GM12878 (cell line): Measurements from ENCODE around the gene CD300A. TPM values are rescaled to one million over a fixed set of nuclear protein-coding genes. Genes with fewer than 3 reads are reported as not detected.

Source experiments
- ATAC-seq: fragments of 200-7000 bp; cut with Tn5 transposase; 3 replicates; pipeline ENCODE4 v1.9.1; 2020; ENCODE audit warnings: mild to moderate bottlenecking, moderate library complexity
- BruUV-seq: library from RNA; stranded (reverse); fragments of 400-500 nt; replicated peaks from 2 replicates; lab custom pipeline; 2021; lab: Mats Ljungman, UMichigan
- CTCF ChIA-PET: fragments of 300-600 bp; sonication (Branson Sonifier 250); formaldehyde crosslinking; extraction: SDS; loops from one replicate; lab custom pipeline; 2021; ENCODE audit warnings: inconsistent platforms; lab: Yijun Ruan, JAX
- POLR2A ChIA-PET: fragments of 350-600 bp; formaldehyde crosslinking; extraction: SDS; loops from one replicate; lab custom pipeline; 2021; ENCODE audit warnings: inconsistent platforms; lab: Charles Lee
- RAD21 ChIA-PET: fragments of 300-600 bp; sonication (Branson Sonifier 250); formaldehyde crosslinking; loops from one replicate; lab custom pipeline; 2023; ENCODE audit warnings: antibody characterized with exemption; ENCODE audit not compliant: unreplicated experiment; lab: Charles Lee
- SMC1A ChIA-PET: fragments of 300-600 bp; sonication (Branson Sonifier 250); formaldehyde crosslinking; loops from one replicate; lab custom pipeline; 2023; ENCODE audit not compliant: unreplicated experiment, uncharacterized antibody; lab: Charles Lee
- DNase-seq: peaks from one replicate; pipeline ENCODE4 v3.0.0-alpha.2; 2011; ENCODE audit warnings: low read depth, low spot score
- FAIRE-seq: peaks from 3 replicates; lab custom pipeline; 2011; peaks lifted over from hg19 to GRCh38; lab: Jason Lieb, UNC
- H2AFZ ChIP-seq: 2 replicates; pipeline ENCODE4 v1.6.0; 2011; ENCODE audit warnings: low read depth, low read length, control low read depth; ENCODE audit not compliant: control insufficient read depth
- H3K27ac ChIP-seq: 2 replicates; pipeline ENCODE4 v1.5.1; 2011; ENCODE audit warnings: control low read depth; ENCODE audit not compliant: control insufficient read depth, insufficient read depth
- H3K27me3 ChIP-seq, 2 experiments: replicated peaks in 1 of 2; 2 replicates each; pipeline versions ENCODE4 v1.6.0 to v1.6.1; 2011; ENCODE audit warnings: low read length in 1 of 2; ENCODE audit not compliant: control insufficient read depth in 2 of 2, insufficient read depth in 2 of 2
- H3K36me3 ChIP-seq, 2 experiments: 2 replicates each; pipeline ENCODE4 v1.5.1; 2011; ENCODE audit warnings: low read length in 1 of 2; ENCODE audit not compliant: control insufficient read depth in 2 of 2, insufficient read depth in 2 of 2
- H3K4me1 ChIP-seq: 2 replicates; pipeline ENCODE4 v1.6.1; 2011; ENCODE audit warnings: mild to moderate bottlenecking, low read length, moderate library complexity, mixed read lengths; ENCODE audit not compliant: control insufficient read depth, insufficient read depth
- H3K4me2 ChIP-seq: 2 replicates; pipeline ENCODE4 v1.6.0; 2011; ENCODE audit warnings: control low read depth; ENCODE audit not compliant: control insufficient read depth, insufficient read depth
- H3K4me3 ChIP-seq: fragments of 200-600 bp; sonication (generic); 2 replicates; pipeline ENCODE4 v1.5.1; 2016
- H3K79me2 ChIP-seq: 2 replicates; pipeline ENCODE4 v1.6.0; 2011; ENCODE audit warnings: low read length; ENCODE audit not compliant: control insufficient read depth, insufficient read depth
- H3K9ac ChIP-seq: 2 replicates; pipeline ENCODE4 v1.8.0; 2011; ENCODE audit warnings: low read length, control low read depth, mixed read lengths; ENCODE audit not compliant: control insufficient read depth, insufficient read depth
- H3K9me3 ChIP-seq: replicated peaks from 3 replicates; pipeline ENCODE4 v1.5.1; 2011; ENCODE audit warnings: mild to moderate bottlenecking, low read length; ENCODE audit not compliant: control insufficient read depth, insufficient read depth
- H4K20me1 ChIP-seq: 2 replicates; pipeline ENCODE4 v1.6.0; 2011; ENCODE audit not compliant: control insufficient read depth, insufficient read depth
- NRF1 ChIP-seq: conservative IDR thresholded peaks from 2 replicates; pipeline ENCODE4 v1.6.1; 2011; ENCODE audit warnings: mild to moderate bottlenecking, low read depth, low read length, improper control_type of control experiment
- SMAD5 ChIP-seq: IDR thresholded peaks from 2 replicates; pipeline ENCODE4 v1.6.1; 2016; ENCODE audit warnings: antibody characterized with exemption, low read depth
- WGBS: methylation state at CpG from one replicate; pipeline ENCODE4 v1.1.6; 2016; ENCODE audit warnings: low lambda C conversion rate; ENCODE audit not compliant: insufficient replicate concordance, insufficient coverage; ENCODE audit errors: missing lambda C conversion rate; 5-methylcytosine and 5-hydroxymethylcytosine counted together
- in situ Hi-C: fragments of 300-500 bp; cut with MboI; formaldehyde crosslinking; loops from 9 replicates; pipeline ENCODE4 v1.14.3; 2018; ENCODE audit warnings: mixed read lengths
- intact Hi-C: fragments of 100-400 bp; cut with micrococcal nuclease; formaldehyde crosslinking; loops from one replicate; pipeline ENCODE4 v1.14.2; 2022; ENCODE audit not compliant: unreplicated experiment
- polyA plus RNA-seq, 11 experiments: library from polyadenylated mRNA; depleted of rRNA in 4 of 11; unstranded in 6 of 11; stranded (reverse) in 5 of 11; fragments of >200 nt; fragmentation: Nextera tagmentation in 4 of 11; fragmentation: Illumina TruSeq in 1 of 11; extraction: Ambion mirVana in 4 of 11; extraction: Trizol in 1 of 11; gene quantifications; 1 replicate in 1 of 11; 2 replicates in 10 of 11; pipeline versions ENCODE4 v1.2.1 to v1.2.3, GENCODE V29; 2011 to 2016; ENCODE audit warnings: inconsistent platforms in 2 of 11, missing spikeins in 2 of 11, low read depth in 1 of 11
- total RNA-seq, 4 experiments: library from RNA; depleted of rRNA in 3 of 4; stranded (reverse); fragments of >200 nt in 3 of 4; fragmentation: Illumina TruSeq in 1 of 4; extraction: Trizol in 1 of 4; gene quantifications; 2 replicates each; pipeline versions ENCODE4 v1.2.1 to v1.2.3, GENCODE V29; 2013 to 2021
- TF ChIP-seq, protein P1 (sequence below): fragments of 450-650 bp; conservative IDR thresholded peaks from 2 replicates; pipeline ENCODE4 v1.6.1; 2017; ENCODE audit warnings: mild to moderate bottlenecking, moderate library complexity
- TF ChIP-seq, protein P2 (sequence below): fragments of 450-650 bp; formaldehyde crosslinking; IDR thresholded peaks from 2 replicates; pipeline ENCODE4 v1.4.0; 2022; ENCODE audit warnings: mild to moderate bottlenecking, moderate library complexity

The CD300A gene
- total and polyA plus RNA-seq, 10 of the 15 experiments (the other 5 are each of a cell fraction or from before 2014, with no cell fraction given): 10.6 to 128 (median 36.1) TPM

DNA sequence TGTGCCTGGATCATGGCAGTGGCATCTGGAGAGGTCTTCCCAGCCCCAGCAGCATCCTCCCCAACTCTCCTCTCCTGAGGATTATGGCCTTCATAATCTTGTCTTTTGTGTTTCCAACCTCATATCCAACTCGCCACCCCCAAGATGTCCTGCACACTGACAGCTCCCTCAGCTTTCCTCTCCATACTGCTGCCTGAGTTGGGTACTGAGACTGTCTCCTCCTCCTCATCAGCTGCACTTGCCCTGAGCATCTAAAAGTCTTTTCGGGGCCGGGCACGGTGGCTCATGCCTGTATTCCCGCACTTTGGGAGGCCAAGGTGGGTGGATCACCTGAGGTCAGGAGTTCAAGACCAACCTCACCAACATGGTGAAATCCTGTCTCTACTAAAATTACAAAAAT is 62.8 kb downstream of the CD300A start:
- Histone ChIP-seq H3K27ac (no peak overlapping the region), H3K36me3 (no peaks in the 10 kb centered on the region), H3K4me1 (peaks cover 7% of the 10 kb centered on the region), H3K4me3 (no peak overlapping the region), H4K20me1 (no peaks in the 10 kb centered on the region), H3K27me3 (peaks cover 0 to 1% of the 10 kb centered on the region in 2 experiments; a peak in 1 of 4 replicates), H3K9me3 (no peaks in the 10 kb centered on the region; the same call in 2 of the 3 replicates), H2AFZ (no peak overlapping the region), H3K9ac (no peak overlapping the region), H3K79me2 (no peaks in the 10 kb centered on the region), H3K4me2 (no peak overlapping the region)
- SMC1A ChIA-PET: interaction anchor here (1.1 to 7.5 kb wide), 6 partner anchors 10 to 160 kb away, joined by 3 to 45 read pairs (median 8); partner anchors contain the start of gene GPR142
- in situ Hi-C loops (no loop called here), intact Hi-C loops (no loop called here)
- ATAC-seq: no peak
- TF ChIP-seq, protein P1, sequence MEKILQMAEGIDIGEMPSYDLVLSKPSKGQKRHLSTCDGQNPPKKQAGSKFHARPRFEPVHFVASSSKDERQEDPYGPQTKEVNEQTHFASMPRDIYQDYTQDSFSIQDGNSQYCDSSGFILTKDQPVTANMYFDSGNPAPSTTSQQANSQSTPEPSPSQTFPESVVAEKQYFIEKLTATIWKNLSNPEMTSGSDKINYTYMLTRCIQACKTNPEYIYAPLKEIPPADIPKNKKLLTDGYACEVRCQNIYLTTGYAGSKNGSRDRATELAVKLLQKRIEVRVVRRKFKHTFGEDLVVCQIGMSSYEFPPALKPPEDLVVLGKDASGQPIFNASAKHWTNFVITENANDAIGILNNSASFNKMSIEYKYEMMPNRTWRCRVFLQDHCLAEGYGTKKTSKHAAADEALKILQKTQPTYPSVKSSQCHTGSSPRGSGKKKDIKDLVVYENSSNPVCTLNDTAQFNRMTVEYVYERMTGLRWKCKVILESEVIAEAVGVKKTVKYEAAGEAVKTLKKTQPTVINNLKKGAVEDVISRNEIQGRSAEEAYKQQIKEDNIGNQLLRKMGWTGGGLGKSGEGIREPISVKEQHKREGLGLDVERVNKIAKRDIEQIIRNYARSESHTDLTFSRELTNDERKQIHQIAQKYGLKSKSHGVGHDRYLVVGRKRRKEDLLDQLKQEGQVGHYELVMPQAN: no peak
- 76% methylated on average over 5 of the region's 5 CpGs for WGBS
- RAD21 ChIA-PET: interaction anchor here (1.4 to 4.7 kb wide), 3 partner anchors 17 to 75 kb away, joined by 4 to 22 read pairs (median 7); no protein-coding TSS in a partner anchor
- POLR2A ChIA-PET: interaction anchor here (1.3 kb wide), 2 partner anchors 17 to 234 kb away, joined by 3 to 9 read pairs; no protein-coding TSS in a partner anchor
- CTCF ChIA-PET: interaction anchor here (0.9 to 5.8 kb wide), 5 partner anchors 17 to 160 kb away, joined by 3 to 68 read pairs (median 13); partner anchors contain the start of gene GPR142
- DNase-seq: no peak
- BruUV-seq: no TSS peak
- no peak for FAIRE-seq

DNA sequence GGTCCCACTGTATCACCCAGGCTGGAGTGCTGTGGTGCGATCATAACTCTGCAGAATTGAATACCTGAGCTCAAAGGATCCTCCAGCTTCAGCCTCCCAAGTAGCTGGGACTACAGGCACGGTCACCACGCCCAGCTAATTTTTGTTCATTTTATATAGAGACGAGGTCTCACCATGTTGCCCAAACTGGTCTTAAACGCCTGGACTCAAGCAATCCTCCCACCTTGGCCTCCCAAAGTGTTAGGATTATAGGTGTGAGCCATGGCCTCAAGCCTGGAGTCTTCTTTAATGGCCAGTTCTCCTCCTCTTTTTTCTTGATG is 64.4 kb downstream of the CD300A start:
- CTCF ChIA-PET: interaction anchor here (0.7 to 5.8 kb wide), 14 partner anchors 11 to 285 kb away, joined by 3 to 68 read pairs (median 12); partner anchors contain the start of gene GPR142
- no peaks in the 10 kb centered on the region for H4K20me1 ChIP-seq
- intact Hi-C loops (loop anchor here (5.0 kb wide), 1 partner anchor 228 kb away; no protein-coding TSS in a partner anchor), in situ Hi-C loops (no loop called here)
- H3K36me3 ChIP-seq: no peaks in the 10 kb centered on the region
- no peak overlapping the region for H3K9ac ChIP-seq
- H3K4me1 ChIP-seq: peaks cover 7% of the 10 kb centered on the region
- TF ChIP-seq, protein P2, sequence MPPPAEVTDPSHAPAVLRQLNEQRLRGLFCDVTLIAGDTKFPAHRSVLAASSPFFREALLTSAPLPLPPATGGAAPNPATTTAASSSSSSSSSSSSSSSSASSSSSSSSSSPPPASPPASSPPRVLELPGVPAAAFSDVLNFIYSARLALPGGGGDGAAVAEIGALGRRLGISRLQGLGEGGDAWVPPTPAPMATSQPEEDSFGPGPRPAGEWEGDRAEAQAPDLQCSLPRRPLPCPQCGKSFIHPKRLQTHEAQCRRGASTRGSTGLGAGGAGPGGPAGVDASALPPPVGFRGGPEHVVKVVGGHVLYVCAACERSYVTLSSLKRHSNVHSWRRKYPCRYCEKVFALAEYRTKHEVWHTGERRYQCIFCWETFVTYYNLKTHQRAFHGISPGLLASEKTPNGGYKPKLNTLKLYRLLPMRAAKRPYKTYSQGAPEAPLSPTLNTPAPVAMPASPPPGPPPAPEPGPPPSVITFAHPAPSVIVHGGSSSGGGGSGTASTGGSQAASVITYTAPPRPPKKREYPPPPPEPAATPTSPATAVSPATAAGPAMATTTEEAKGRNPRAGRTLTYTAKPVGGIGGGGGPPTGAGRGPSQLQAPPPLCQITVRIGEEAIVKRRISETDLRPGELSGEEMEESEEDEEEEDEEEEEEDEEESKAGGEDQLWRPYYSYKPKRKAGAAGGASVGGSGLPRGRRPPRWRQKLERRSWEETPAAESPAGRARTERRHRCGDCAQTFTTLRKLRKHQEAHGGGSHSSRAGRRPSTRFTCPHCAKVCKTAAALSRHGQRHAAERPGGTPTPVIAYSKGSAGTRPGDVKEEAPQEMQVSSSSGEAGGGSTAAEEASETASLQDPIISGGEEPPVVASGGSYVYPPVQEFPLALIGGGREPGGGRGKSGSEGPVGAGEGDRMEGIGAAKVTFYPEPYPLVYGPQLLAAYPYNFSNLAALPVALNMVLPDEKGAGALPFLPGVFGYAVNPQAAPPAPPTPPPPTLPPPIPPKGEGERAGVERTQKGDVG (CRISPR knock-in tag): no peak
- TF ChIP-seq NRF1: no peak
- no peak for TF ChIP-seq SMAD5
- DNase-seq (no peak), FAIRE-seq (no peak), ATAC-seq (no peak)
- H3K9me3 ChIP-seq: no peaks in the 10 kb centered on the region; the same call in 2 of the 3 replicates
- H2AFZ ChIP-seq: no peak overlapping the region
- H3K4me2 ChIP-seq: no peak overlapping the region
- SMC1A ChIA-PET: interaction anchor here (1.5 to 7.5 kb wide), 8 partner anchors 9 to 162 kb away, joined by 3 to 45 read pairs (median 18); partner anchors contain the start of gene GPR142
- no peak overlapping the region for H3K4me3 ChIP-seq
- RAD21 ChIA-PET: interaction anchor here (0.8 to 3.7 kb wide), 12 partner anchors 18 to 235 kb away, joined by 3 to 45 read pairs (median 6); partner anchors contain the start of gene GPR142
- BruUV-seq: no TSS peak
- H3K79me2 ChIP-seq: no peaks in the 10 kb centered on the region
- 20% methylated on average over 5 of the region's 5 CpGs for WGBS
- POLR2A ChIA-PET: interaction anchor here (1.0 to 1.3 kb wide), 2 partner anchors 12 to 31 kb away, joined by 3 read pairs; no protein-coding TSS in a partner anchor
- no peak overlapping the region for H3K27ac ChIP-seq
- H3K27me3 ChIP-seq: peaks cover 0 to 1% of the 10 kb centered on the region in 2 experiments; a peak in 1 of 4 replicates
